ENCODE results near the gene ENO3. TPM values are rescaled to one million over a fixed set of nuclear protein-coding genes. Genes with fewer than 3 reads are reported as not detected.

Gene ENO3
- total and polyA plus RNA-seq, 2 experiments from 2014 or later: 12.1 to 19.6 TPM

DNA sequence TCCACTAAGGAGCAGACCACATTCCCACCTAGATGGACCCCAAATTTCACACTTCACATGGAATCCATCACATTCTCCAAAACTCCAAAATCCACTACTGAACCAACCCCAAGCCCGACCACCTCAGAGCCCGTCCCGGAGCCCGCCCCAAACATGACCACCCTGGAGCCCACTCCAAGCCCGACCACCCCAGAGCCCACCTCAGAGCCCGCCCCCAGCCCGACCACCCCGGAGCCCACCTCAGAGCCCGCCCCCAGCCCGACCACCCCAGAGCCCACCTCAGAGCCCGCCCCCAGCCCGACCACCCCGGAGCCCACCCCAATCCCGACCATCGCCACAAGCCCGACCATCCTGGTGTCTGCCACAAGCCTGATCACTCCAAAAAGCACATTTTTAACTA lies 17.3 kb upstream of the ENO3 start:
- DNase-seq (ENCODE audit: low spot score) (no peak), ATAC-seq (no peak)
- Mint-ChIP-seq H3K36me3 (ENCODE audit: low read depth) (peaks cover 43% of the 10 kb centered on the region), H3K27me3 (ENCODE audit: insufficient read depth, low read depth, poor library complexity) (peaks cover 10% of the 10 kb centered on the region), H3K4me3 (no peak overlapping the region), H3K4me1 (peaks cover 22% of the 10 kb centered on the region), H3K27ac (no peak overlapping the region), H3K9me3 (no peaks in the 10 kb centered on the region)
- Histone ChIP-seq H3K79me2 (replicated peaks; ENCODE audit: insufficient read depth) (peaks cover 5% of the 10 kb centered on the region), H3K27ac (ENCODE audit: low read depth) (no peak overlapping the region), H3K4me1 (ENCODE audit: insufficient read depth) (peaks cover 3% of the 10 kb centered on the region), H3K27me3 (ENCODE audit: insufficient read depth) (no peaks in the 10 kb centered on the region), H2AFZ (no peak overlapping the region), H3K9me2 (ENCODE audit: insufficient read depth) (no peaks in the 10 kb centered on the region), H3K4me2 (no peak overlapping the region), H3K36me3 (ENCODE audit: insufficient read depth) (no peaks in the 10 kb centered on the region; the same call in 1 of the 2 replicates), H3K4me3 (no peak overlapping the region), H4K20me1 (replicated peaks; ENCODE audit: insufficient read depth) (no peaks in the 10 kb centered on the region), H3F3A (replicated peaks; ENCODE audit: low read depth) (peaks cover 4% of the 10 kb centered on the region; the same call in 1 of the 2 replicates)
- TF ChIP-seq CREB1 (CRISPR knock-in tag; IDR thresholded peaks at IDR 0.05; ENCODE audit: low read depth): no peak
- TF ChIP-seq, protein P1, sequence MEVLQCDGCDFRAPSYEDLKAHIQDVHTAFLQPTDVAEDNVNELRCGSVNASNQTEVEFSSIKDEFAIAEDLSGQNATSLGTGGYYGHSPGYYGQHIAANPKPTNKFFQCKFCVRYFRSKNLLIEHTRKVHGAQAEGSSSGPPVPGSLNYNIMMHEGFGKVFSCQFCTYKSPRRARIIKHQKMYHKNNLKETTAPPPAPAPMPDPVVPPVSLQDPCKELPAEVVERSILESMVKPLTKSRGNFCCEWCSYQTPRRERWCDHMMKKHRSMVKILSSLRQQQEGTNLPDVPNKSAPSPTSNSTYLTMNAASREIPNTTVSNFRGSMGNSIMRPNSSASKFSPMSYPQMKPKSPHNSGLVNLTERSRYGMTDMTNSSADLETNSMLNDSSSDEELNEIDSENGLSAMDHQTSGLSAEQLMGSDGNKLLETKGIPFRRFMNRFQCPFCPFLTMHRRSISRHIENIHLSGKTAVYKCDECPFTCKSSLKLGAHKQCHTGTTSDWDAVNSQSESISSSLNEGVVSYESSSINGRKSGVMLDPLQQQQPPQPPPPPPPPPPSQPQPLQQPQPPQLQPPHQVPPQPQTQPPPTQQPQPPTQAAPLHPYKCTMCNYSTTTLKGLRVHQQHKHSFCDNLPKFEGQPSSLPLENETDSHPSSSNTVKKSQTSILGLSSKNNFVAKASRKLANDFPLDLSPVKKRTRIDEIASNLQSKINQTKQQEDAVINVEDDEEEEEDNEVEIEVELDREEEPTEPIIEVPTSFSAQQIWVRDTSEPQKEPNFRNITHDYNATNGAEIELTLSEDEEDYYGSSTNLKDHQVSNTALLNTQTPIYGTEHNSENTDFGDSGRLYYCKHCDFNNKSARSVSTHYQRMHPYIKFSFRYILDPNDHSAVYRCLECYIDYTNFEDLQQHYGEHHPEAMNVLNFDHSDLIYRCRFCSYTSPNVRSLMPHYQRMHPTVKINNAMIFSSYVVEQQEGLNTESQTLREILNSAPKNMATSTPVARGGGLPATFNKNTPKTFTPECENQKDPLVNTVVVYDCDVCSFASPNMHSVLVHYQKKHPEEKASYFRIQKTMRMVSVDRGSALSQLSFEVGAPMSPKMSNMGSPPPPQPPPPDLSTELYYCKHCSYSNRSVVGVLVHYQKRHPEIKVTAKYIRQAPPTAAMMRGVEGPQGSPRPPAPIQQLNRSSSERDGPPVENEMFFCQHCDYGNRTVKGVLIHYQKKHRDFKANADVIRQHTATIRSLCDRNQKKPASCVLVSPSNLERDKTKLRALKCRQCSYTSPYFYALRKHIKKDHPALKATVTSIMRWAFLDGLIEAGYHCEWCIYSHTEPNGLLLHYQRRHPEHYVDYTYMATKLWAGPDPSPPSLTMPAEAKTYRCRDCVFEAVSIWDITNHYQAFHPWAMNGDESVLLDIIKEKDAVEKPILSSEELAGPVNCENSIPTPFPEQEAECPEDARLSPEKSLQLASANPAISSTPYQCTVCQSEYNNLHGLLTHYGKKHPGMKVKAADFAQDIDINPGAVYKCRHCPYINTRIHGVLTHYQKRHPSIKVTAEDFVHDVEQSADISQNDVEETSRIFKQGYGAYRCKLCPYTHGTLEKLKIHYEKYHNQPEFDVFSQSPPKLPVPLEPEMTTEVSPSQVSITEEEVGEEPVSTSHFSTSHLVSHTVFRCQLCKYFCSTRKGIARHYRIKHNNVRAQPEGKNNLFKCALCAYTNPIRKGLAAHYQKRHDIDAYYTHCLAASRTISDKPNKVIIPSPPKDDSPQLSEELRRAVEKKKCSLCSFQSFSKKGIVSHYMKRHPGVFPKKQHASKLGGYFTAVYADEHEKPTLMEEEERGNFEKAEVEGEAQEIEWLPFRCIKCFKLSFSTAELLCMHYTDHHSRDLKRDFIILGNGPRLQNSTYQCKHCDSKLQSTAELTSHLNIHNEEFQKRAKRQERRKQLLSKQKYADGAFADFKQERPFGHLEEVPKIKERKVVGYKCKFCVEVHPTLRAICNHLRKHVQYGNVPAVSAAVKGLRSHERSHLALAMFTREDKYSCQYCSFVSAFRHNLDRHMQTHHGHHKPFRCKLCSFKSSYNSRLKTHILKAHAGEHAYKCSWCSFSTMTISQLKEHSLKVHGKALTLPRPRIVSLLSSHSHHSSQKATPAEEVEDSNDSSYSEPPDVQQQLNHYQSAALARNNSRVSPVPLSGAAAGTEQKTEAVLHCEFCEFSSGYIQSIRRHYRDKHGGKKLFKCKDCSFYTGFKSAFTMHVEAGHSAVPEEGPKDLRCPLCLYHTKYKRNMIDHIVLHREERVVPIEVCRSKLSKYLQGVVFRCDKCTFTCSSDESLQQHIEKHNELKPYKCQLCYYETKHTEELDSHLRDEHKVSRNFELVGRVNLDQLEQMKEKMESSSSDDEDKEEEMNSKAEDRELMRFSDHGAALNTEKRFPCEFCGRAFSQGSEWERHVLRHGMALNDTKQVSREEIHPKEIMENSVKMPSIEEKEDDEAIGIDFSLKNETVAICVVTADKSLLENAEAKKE (CRISPR knock-in tag; IDR thresholded peaks at IDR 0.05): no peak
- TF ChIP-seq ZNF114 (CRISPR knock-in tag; IDR thresholded peaks at IDR 0.05): no peak
- TF ChIP-seq POLR2AphosphoS5 (IDR thresholded peaks at IDR 0.05; ENCODE audit: low read depth): no peak
- no peak for TF ChIP-seq EZH2 (IDR thresholded peaks at IDR 0.05; ENCODE audit: low read depth, unreplicated experiment)
- no peak for TF ChIP-seq JUNB (IDR thresholded peaks at IDR 0.05; ENCODE audit: unreplicated experiment)
- TF ChIP-seq EZH2phosphoT487 (IDR thresholded peaks at IDR 0.05; ENCODE audit: unreplicated experiment): no peak
- TF ChIP-seq, protein P2, sequence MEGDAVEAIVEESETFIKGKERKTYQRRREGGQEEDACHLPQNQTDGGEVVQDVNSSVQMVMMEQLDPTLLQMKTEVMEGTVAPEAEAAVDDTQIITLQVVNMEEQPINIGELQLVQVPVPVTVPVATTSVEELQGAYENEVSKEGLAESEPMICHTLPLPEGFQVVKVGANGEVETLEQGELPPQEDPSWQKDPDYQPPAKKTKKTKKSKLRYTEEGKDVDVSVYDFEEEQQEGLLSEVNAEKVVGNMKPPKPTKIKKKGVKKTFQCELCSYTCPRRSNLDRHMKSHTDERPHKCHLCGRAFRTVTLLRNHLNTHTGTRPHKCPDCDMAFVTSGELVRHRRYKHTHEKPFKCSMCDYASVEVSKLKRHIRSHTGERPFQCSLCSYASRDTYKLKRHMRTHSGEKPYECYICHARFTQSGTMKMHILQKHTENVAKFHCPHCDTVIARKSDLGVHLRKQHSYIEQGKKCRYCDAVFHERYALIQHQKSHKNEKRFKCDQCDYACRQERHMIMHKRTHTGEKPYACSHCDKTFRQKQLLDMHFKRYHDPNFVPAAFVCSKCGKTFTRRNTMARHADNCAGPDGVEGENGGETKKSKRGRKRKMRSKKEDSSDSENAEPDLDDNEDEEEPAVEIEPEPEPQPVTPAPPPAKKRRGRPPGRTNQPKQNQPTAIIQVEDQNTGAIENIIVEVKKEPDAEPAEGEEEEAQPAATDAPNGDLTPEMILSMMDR (conservative IDR thresholded peaks at IDR 0.05; ENCODE audit: low read depth in 2 of 2): no peak
- TF ChIP-seq NANOG (IDR thresholded peaks at IDR 0.05; ENCODE audit: borderline replicate concordance): no peak
- TF ChIP-seq, protein P3, sequence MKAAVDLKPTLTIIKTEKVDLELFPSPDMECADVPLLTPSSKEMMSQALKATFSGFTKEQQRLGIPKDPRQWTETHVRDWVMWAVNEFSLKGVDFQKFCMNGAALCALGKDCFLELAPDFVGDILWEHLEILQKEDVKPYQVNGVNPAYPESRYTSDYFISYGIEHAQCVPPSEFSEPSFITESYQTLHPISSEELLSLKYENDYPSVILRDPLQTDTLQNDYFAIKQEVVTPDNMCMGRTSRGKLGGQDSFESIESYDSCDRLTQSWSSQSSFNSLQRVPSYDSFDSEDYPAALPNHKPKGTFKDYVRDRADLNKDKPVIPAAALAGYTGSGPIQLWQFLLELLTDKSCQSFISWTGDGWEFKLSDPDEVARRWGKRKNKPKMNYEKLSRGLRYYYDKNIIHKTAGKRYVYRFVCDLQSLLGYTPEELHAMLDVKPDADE (IDR thresholded peaks at IDR 0.05): no peak
- TF ChIP-seq, protein P4, sequence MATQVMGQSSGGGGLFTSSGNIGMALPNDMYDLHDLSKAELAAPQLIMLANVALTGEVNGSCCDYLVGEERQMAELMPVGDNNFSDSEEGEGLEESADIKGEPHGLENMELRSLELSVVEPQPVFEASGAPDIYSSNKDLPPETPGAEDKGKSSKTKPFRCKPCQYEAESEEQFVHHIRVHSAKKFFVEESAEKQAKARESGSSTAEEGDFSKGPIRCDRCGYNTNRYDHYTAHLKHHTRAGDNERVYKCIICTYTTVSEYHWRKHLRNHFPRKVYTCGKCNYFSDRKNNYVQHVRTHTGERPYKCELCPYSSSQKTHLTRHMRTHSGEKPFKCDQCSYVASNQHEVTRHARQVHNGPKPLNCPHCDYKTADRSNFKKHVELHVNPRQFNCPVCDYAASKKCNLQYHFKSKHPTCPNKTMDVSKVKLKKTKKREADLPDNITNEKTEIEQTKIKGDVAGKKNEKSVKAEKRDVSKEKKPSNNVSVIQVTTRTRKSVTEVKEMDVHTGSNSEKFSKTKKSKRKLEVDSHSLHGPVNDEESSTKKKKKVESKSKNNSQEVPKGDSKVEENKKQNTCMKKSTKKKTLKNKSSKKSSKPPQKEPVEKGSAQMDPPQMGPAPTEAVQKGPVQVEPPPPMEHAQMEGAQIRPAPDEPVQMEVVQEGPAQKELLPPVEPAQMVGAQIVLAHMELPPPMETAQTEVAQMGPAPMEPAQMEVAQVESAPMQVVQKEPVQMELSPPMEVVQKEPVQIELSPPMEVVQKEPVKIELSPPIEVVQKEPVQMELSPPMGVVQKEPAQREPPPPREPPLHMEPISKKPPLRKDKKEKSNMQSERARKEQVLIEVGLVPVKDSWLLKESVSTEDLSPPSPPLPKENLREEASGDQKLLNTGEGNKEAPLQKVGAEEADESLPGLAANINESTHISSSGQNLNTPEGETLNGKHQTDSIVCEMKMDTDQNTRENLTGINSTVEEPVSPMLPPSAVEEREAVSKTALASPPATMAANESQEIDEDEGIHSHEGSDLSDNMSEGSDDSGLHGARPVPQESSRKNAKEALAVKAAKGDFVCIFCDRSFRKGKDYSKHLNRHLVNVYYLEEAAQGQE (IDR thresholded peaks at IDR 0.05; ENCODE audit: unreplicated experiment): no peak
- no peak for TF ChIP-seq ZNF331 (CRISPR knock-in tag; IDR thresholded peaks at IDR 0.05; ENCODE audit: low read depth)
